ENCODE data around the gene FIBCD1.

The FIBCD1 gene

GRCh38 chr9:130986356-130986965, 47.4 kb upstream of the FIBCD1 start:
- no peaks in the 10 kb centered on the region for H3K36me3 ChIP-seq (ENCODE audit: insufficient read depth)
- no peak overlapping the region for H3K9ac ChIP-seq
- H3K4me3 ChIP-seq (IDR thresholded peaks at IDR 0.05; ENCODE audit: insufficient read depth, low read depth, low read length) = no peak overlapping the region
- no peak for TF ChIP-seq CTCF (conservative IDR thresholded peaks at IDR 0.05; ENCODE audit: low read depth, low read length)
- H4K20me1 ChIP-seq (ENCODE audit: insufficient read depth) = no peaks in the 10 kb centered on the region
- H3K79me2 ChIP-seq (ENCODE audit: insufficient read depth, low read depth) = no peaks in the 10 kb centered on the region
- H3K4me1 ChIP-seq (ENCODE audit: low read depth, poor library complexity, severe bottlenecking) = no peaks in the 10 kb centered on the region
- H3K27me3 ChIP-seq (ENCODE audit: insufficient read depth, low read depth) = peaks cover 97% of the 10 kb centered on the region
- H3K4me2 ChIP-seq = no peak overlapping the region
- H2AFZ ChIP-seq (ENCODE audit: low read depth) = no peak overlapping the region
- no peak overlapping the region for H3K27ac ChIP-seq

DNA sequence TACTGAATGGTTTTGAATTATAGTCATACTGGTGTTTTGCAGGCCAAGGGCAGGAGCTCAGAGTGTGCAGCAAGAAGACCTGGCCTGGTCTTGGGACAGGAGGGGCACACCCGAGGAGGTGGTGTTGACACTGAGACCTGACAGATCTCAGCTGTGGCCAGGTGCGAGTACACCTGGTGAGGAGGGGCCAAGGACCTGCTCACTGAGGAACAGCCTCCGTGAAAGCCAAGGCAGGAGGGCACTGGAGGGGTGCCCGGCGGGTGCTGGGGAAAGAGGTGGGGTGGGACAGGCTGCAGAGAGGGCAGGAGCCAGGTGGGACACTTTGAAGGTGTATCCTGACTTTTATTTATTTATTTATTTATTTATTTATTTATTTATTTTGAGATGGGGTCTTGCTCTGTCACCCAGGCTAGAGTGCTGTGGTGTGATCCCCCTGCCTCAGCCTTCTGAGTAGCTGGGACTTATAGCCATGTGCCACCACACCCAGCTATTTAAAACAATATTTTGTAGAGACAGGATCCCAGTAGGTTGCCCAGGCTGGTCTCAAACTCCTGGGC, 46.6 kb upstream of the FIBCD1 start:
- no peak overlapping the region for H3K4me2 ChIP-seq
- H2AFZ ChIP-seq (ENCODE audit: low read depth) = no peak overlapping the region
- no peaks in the 10 kb centered on the region for H3K36me3 ChIP-seq (ENCODE audit: insufficient read depth)
- no peaks in the 10 kb centered on the region for H3K79me2 ChIP-seq (ENCODE audit: insufficient read depth, low read depth)
- no peak overlapping the region for H3K9ac ChIP-seq
- no peak overlapping the region for H3K4me3 ChIP-seq (IDR thresholded peaks at IDR 0.05; ENCODE audit: insufficient read depth, low read depth, low read length)
- no peaks in the 10 kb centered on the region for H4K20me1 ChIP-seq (ENCODE audit: insufficient read depth)
- TF ChIP-seq CTCF (conservative IDR thresholded peaks at IDR 0.05; ENCODE audit: low read depth, low read length) = no peak
- peaks cover 97% of the 10 kb centered on the region for H3K27me3 ChIP-seq (ENCODE audit: insufficient read depth, low read depth)
- no peaks in the 10 kb centered on the region for H3K4me1 ChIP-seq (ENCODE audit: low read depth, poor library complexity, severe bottlenecking)
- no peak overlapping the region for H3K27ac ChIP-seq

DNA sequence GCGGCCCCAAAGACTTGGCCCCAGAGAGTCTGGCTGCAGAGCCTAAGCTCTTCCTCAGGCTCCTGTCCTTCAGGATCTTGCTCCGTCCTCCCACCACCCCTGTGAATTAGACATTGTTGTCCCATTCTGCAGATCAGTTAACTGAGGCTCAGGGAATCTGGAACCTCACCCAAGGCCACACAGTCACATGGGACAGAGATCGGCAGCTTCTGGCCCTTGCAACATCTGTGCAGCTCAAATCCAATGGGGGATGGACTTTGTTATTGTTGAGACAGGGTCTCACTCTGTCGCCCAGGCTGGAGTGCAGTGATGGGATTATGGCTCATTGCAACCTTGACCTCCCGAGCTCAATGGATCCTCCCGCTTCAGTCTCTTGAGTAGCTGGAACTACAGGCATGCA, 46.0 kb upstream of the FIBCD1 start:
- no peaks in the 10 kb centered on the region for H3K36me3 ChIP-seq (ENCODE audit: insufficient read depth)
- no peak for TF ChIP-seq CTCF (conservative IDR thresholded peaks at IDR 0.05; ENCODE audit: low read depth, low read length)
- H3K79me2 ChIP-seq (ENCODE audit: insufficient read depth, low read depth) = no peaks in the 10 kb centered on the region
- H3K27me3 ChIP-seq (ENCODE audit: insufficient read depth, low read depth) = peaks cover 97% of the 10 kb centered on the region
- H3K4me1 ChIP-seq (ENCODE audit: low read depth, poor library complexity, severe bottlenecking) = no peaks in the 10 kb centered on the region
- no peak overlapping the region for H3K4me3 ChIP-seq (IDR thresholded peaks at IDR 0.05; ENCODE audit: insufficient read depth, low read depth, low read length)
- H3K27ac ChIP-seq = no peak overlapping the region
- H4K20me1 ChIP-seq (ENCODE audit: insufficient read depth) = no peaks in the 10 kb centered on the region
- H3K4me2 ChIP-seq = no peak overlapping the region
- H3K9ac ChIP-seq = no peak overlapping the region
- H2AFZ ChIP-seq (ENCODE audit: low read depth) = no peak overlapping the region

GRCh38 chr9:130984521-130984920, 45.5 kb upstream of the FIBCD1 start:
- no peak overlapping the region for H3K4me3 ChIP-seq (IDR thresholded peaks at IDR 0.05; ENCODE audit: insufficient read depth, low read depth, low read length)
- H3K9ac ChIP-seq = no peak overlapping the region
- no peak overlapping the region for H3K27ac ChIP-seq
- H3K27me3 ChIP-seq (ENCODE audit: insufficient read depth, low read depth) = peaks cover 97% of the 10 kb centered on the region
- no peaks in the 10 kb centered on the region for H3K4me1 ChIP-seq (ENCODE audit: low read depth, poor library complexity, severe bottlenecking)
- H3K36me3 ChIP-seq (ENCODE audit: insufficient read depth) = no peaks in the 10 kb centered on the region
- no peak overlapping the region for H3K4me2 ChIP-seq
- no peak for TF ChIP-seq CTCF (conservative IDR thresholded peaks at IDR 0.05; ENCODE audit: low read depth, low read length)
- H3K79me2 ChIP-seq (ENCODE audit: insufficient read depth, low read depth) = no peaks in the 10 kb centered on the region
- H2AFZ ChIP-seq (ENCODE audit: low read depth) = no peak overlapping the region
- H4K20me1 ChIP-seq (ENCODE audit: insufficient read depth) = no peaks in the 10 kb centered on the region
